HT1080 (cell line): ENCODE data around the gene MYOD1. TPM values are rescaled to one million over a fixed set of nuclear protein-coding genes. Genes with fewer than 3 reads are reported as not detected.
A peak's percentile ranks its signal among the peaks of the same experiment; 100 is the strongest.

ENCODE experiments used
- DNase-seq: peaks from one replicate; pipeline ENCODE4 v3.0.0-alpha.2; 2015; ENCODE audit warnings: low read depth
- total RNA-seq: library from RNA; depleted of rRNA; stranded (reverse); fragments of >200 nt; shearing (Covaris generic); gene quantifications from 2 replicates; pipeline ENCODE4 v1.2.3, GENCODE V29; 2014

Gene MYOD1
- total RNA-seq, 1 experiment from 2014 or later = not detected

DNA sequence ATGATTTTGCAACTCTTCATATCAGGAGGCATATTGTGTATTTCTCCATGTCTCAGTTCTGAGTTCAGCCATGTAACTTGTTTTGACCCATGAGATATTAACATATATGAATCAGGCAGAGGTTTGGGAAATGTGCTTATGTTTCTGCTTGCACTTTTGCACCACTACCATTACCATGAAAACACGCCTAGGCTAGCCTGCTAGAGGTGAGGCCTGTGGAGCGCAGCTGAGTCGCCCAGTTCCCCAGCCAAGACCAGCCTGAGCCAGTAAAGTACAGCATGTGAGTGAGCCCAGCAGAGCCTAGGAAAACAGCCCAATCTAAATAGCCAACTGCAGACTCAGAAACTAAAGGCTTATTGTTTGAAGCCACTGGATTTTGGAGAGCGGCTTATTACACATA is 18.4 kb upstream of the MYOD1 start:
- DNase-seq = no peak

DNA sequence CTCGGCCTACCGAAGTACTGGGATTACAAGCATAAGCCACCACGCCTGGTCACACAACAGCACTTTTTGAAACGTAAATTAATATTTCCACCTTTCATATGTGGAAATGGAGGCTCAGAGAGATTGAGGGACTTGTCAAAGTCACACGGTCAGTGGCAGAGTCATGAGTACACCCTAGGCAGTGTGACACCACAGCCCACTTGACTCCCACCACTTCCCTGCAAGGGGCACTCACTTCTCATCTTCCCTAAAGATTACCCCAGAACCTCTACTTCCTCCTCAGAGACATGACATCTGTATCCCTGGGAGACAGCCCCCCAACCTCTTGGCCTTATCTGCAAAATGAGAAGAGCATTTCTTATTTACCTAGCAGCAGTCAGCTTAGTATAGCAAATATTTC is 16.5 kb upstream of the MYOD1 start:
- no peak for DNase-seq

DNA sequence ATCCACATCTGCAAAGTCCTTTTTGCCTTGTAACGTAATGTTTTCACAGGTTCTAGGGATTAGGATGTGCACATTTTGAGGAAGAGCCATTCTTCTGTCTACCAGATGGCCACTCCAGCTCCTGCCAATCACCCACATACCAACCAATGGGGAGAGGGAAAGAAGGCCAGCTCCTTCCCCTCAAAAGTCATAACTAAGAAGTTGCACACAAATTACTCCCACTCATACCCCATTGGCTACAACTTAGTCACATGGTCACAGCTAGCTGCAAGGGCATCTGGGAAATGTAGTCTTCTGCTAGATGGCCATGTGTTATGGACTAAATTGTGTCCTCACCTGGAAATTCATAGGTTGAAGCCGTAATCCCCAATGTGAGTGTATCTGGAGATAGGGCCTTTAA is 15.4 kb upstream of the MYOD1 start:
- peak; percentile 56 for DNase-seq

- DNase-seq = no peak
These were observed 11.5 kb upstream of the MYOD1 start for GRCh38 chr11:17707830-17708229.

- no peak for DNase-seq
These were observed 7.5 kb upstream of the MYOD1 start for GRCh38 chr11:17711836-17712235.

- no peak for DNase-seq
These were observed 5.5 kb upstream of the MYOD1 start for GRCh38 chr11:17713851-17714250.

GRCh38 chr11:17714356-17714854 is 5.0 kb upstream of the MYOD1 start:
- DNase-seq = no peak

GRCh38 chr11:17714870-17715269 is 4.5 kb upstream of the MYOD1 start:
- DNase-seq = no peak

- DNase-seq = no peak
These were observed 2.6 kb upstream of the MYOD1 start for GRCh38 chr11:17716807-17717206.

GRCh38 chr11:17718015-17718414 is 1.4 kb upstream of the MYOD1 start:
- DNase-seq = no peak

DNA sequence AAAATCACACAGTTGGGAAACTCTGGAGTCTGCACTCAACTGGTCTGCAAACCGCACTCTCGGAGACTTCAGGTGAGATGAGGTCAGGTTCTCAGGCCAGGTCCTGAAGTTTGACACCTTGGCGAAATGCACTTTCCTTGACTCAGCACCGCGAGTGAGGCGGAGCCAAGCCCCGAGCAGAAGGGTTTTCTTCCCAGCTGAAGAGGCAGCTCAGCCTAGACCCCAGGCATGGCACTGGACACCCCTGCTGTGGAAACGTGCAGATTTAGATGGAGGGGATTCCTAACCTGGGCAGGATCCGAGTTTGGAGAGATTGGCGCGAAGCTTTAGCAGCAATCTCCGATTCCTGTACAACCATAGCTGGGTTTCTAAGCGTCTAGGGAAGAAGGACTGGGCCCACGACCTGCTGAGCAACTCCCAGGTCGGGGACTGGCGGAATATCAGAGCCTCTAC is 835 bp upstream of the MYOD1 start:
- DNase-seq = no peak

DNA sequence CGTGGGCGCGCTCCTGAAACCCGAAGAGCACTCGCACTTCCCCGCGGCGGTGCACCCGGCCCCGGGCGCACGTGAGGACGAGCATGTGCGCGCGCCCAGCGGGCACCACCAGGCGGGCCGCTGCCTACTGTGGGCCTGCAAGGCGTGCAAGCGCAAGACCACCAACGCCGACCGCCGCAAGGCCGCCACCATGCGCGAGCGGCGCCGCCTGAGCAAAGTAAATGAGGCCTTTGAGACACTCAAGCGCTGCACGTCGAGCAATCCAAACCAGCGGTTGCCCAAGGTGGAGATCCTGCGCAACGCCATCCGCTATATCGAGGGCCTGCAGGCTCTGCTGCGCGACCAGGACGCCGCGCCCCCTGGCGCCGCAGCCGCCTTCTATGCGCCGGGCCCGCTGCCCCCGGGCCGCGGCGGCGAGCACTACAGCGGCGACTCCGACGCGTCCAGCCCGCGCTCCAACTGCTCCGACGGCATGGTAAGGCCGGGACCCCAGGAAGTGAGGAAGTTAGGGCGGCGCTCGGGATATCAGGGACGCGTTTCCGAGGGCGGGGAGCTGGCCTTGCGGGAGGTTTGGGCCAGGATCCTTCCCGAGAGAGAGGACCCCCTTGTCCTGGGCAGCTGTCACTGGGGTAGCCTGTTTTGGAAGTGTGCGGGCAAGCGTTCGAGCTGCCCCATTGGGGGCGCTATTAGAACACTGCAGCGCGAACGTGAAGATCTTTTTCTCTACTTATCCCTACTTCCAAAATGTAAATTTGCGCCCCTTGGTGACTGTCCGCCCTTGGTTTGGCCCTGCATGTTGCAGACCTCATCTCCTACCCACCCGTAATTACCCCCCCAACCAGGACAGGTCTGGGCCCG is 796 bp downstream of the MYOD1 start:
- DNase-seq = no peak

DNA sequence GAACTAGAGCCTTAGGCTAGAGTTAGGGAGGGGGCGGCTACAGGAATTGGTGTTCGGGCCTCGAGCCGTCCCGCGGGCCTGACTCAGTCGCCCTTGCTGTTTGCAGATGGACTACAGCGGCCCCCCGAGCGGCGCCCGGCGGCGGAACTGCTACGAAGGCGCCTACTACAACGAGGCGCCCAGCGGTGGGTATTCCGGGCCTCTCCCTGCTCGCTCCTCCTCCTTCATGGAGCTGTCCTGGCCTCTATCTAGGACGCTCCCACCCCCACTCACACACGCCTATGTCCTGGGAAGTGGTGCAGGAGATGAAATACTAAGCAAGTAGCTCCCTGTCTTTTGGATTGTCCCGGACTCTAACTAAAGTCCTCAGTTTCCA is 1.4 kb downstream of the MYOD1 start:
- DNase-seq = no peak

DNA sequence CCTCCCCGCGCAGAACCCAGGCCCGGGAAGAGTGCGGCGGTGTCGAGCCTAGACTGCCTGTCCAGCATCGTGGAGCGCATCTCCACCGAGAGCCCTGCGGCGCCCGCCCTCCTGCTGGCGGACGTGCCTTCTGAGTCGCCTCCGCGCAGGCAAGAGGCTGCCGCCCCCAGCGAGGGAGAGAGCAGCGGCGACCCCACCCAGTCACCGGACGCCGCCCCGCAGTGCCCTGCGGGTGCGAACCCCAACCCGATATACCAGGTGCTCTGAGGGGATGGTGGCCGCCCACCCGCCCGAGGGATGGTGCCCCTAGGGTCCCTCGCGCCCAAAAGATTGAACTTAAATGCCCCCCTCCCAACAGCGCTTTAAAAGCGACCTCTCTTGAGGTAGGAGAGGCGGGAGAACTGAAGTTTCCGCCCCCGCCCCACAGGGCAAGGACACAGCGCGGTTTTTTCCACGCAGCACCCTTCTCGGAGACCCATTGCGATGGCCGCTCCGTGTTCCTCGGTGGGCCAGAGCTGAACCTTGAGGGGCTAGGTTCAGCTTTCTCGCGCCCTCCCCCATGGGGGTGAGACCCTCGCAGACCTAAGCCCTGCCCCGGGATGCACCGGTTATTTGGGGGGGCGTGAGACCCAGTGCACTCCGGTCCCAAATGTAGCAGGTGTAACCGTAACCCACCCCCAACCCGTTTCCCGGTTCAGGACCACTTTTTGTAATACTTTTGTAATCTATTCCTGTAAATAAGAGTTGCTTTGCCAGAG is 2.0 kb downstream of the MYOD1 start:
- DNase-seq = no peak

DNA sequence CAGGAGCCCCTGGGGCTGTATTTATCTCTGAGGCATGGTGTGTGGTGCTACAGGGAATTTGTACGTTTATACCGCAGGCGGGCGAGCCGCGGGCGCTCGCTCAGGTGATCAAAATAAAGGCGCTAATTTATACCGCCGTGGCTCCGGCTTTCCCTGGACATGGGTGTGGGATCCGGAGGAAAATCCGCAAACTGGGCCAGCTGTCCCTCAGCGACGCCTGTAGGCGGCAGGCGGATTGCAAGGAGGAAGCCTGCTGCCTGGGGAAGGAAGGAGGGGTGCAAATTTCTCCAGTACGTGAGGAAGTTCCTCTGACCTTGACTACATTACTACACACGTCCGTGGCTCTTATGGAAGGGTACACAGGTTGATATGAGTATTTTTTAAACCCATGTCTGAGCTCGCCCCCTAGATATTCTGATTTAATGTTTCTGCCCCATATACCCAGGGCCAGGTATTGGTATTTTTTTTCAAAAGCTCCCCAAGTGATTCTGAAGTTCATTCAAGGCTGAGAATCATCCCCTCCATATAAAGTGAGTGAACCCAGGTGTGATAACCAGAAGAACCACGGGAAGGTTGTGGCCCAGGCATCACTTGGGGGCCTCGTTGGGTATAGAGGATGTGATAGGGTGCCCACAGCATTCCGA is 2.8 kb downstream of the MYOD1 start:
- DNase-seq = peak; percentile 44

GRCh38 chr11:17724020-17724908 is 4.9 kb downstream of the MYOD1 start:
- DNase-seq = no peak

DNA sequence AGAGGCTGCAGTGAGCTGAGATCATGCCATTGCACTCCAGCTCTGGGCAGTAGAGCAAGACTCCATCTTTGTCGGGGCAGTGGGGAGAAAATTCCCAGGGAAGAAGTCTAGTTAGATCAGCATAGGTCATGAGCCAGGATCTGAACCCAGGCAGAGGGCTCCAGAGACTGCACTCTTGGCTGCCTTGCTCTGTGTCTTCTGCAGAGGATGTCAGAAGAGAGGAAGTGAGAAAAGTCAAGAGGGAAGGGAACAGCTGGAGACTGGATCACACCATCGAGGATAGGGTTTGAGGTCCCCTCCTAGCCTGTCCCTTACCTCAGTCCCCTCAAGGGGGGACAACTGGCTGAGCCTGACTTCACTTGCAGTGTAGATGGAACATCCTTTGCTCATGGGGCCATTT is 5.8 kb downstream of the MYOD1 start:
- DNase-seq = no peak

GRCh38 chr11:17730137-17730536 is 10.8 kb downstream of the MYOD1 start:
- DNase-seq = no peak

DNA sequence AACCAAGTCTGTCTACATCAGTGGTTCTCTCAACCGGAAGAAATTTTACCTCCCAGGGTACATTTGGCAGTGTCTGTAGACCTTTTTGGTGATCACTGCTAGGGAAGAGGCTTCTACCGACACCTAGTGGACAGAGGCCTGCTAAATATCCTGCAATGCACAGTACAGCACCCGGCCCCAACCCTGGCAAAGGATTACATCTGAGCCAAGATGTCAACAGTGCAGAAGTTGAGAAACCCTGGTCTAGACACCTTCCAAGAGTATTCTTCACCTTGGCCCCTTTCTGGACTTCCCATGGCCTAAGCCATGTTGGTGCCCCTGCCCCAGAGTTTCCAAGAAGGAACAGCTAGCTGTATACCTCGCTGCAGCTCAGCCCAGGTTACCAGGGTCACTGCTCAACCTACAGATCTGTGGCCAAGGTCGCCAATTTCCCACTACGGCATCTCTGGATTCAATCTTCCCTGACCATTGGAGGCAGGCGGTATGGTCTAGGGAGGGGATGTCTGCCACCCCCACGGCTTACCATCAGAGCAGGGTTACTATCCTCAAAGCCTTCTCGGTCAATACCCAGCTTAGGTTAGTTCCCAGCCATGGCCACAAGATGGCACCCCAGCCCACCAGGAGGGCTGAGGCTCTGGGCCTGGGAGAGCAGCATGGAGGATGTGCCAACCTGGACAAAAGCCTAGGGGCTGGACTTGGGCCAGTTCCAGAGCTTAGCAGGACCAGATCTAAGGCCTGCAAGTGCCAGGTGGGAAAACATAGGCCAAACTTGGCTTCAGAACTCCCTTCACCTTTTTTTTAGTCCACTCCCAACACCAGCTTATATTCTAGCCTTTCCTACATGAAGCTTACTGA is 11.5 kb downstream of the MYOD1 start:
- peak; percentile 74 for DNase-seq

DNA sequence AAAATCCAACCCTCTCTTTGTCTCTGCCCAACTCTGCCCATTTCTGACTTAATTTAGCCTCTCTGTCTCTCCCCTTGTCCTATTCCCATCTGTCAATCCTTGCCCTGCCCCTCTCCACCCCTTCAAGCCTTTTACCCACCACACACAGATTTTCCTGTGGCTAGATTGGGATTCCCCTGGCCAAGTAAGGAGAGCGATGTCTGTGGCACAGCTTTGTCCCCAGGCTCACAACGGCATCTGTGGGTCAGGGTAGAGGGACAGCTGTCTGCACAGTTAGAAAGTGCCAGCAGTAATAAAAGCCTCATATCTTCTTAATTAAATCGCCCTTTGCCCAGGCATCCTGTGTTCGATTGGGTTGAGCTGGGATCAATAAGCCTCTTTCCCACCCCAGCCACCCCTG is 13.9 kb downstream of the MYOD1 start:
- no peak for DNase-seq
